ENCODE results near the gene CLDN19.

The CLDN19 gene

GRCh38 chr1:42742617-42743316 lies 2.7 kb upstream of the CLDN19 start:
- Histone ChIP-seq H3K27ac (ENCODE audit: low read depth, low read length) (no peak overlapping the region), H3K9me2 (replicated peaks; ENCODE audit: control insufficient read depth, low read length) (no peaks in the 10 kb centered on the region)
- TF ChIP-seq EZH2phosphoT487 (IDR thresholded peaks at IDR 0.05; ENCODE audit: borderline replicate concordance, low read length) (no peak), CTCF (IDR thresholded peaks at IDR 0.05; ENCODE audit: low read depth, low read length, poor library complexity, severe bottlenecking) (no peak)

GRCh38 chr1:42742141-42742540 lies 2.1 kb upstream of the CLDN19 start:
- Histone ChIP-seq H4K20me1 (ENCODE audit: control insufficient read depth, insufficient read depth, low read depth, low read length) (0 out of 2 replicates have a peak, but pooled peaks cover 7% of the 10 kb centered on the region), H3K79me2 (ENCODE audit: control insufficient read depth, low read length) (no peaks in the 10 kb centered on the region), H3K27ac (ENCODE audit: low read depth, low read length) (no peak overlapping the region), H3K9me3 (ENCODE audit: control insufficient read depth, insufficient read depth, low read length) (no peaks in the 10 kb centered on the region), H3K4me1 (ENCODE audit: control insufficient read depth, low read length) (peaks cover 4% of the 10 kb centered on the region), H3F3A (ENCODE audit: control insufficient read depth, insufficient read depth) (no peaks in the 10 kb centered on the region), H3K9me2 (replicated peaks; ENCODE audit: control insufficient read depth, low read length) (no peaks in the 10 kb centered on the region), H3K27me3 (ENCODE audit: control insufficient read depth, low read length) (no peaks in the 10 kb centered on the region), H3K4me2 (ENCODE audit: low read length) (no peak overlapping the region), H3K36me3 (ENCODE audit: control insufficient read depth, low read length) (peaks cover 16% of the 10 kb centered on the region), H3K4me3 (ENCODE audit: low read length) (no peak overlapping the region)
- TF ChIP-seq CTCF (IDR thresholded peaks at IDR 0.05; ENCODE audit: low read depth, low read length, poor library complexity, severe bottlenecking) (no peak), EZH2phosphoT487 (IDR thresholded peaks at IDR 0.05; ENCODE audit: borderline replicate concordance, low read length) (no peak)

More at GRCh38 chr1:42742617-42743316, 2.7 kb upstream of the CLDN19 start:
- no peaks in the 10 kb centered on the region for H3F3A ChIP-seq (ENCODE audit: control insufficient read depth, insufficient read depth)
- peaks cover 19% of the 10 kb centered on the region for H3K36me3 ChIP-seq (ENCODE audit: control insufficient read depth, low read length)
- H3K4me2 ChIP-seq (ENCODE audit: low read length): no peak overlapping the region
- 0 out of 2 replicates have a peak, but pooled peaks cover 7% of the 10 kb centered on the region for H4K20me1 ChIP-seq (ENCODE audit: control insufficient read depth, insufficient read depth, low read depth, low read length)
- H3K27me3 ChIP-seq (ENCODE audit: control insufficient read depth, low read length): no peaks in the 10 kb centered on the region
- H3K4me3 ChIP-seq (ENCODE audit: low read length): no peak overlapping the region
- H3K79me2 ChIP-seq (ENCODE audit: control insufficient read depth, low read length): no peaks in the 10 kb centered on the region
- H3K4me1 ChIP-seq (ENCODE audit: control insufficient read depth, low read length): no peaks in the 10 kb centered on the region
- H3K9me3 ChIP-seq (ENCODE audit: control insufficient read depth, insufficient read depth, low read length): no peaks in the 10 kb centered on the region

- Histone ChIP-seq H4K20me1 (ENCODE audit: control insufficient read depth, insufficient read depth, low read depth, low read length) (0 out of 2 replicates have a peak, but pooled peaks cover 7% of the 10 kb centered on the region), H3K79me2 (ENCODE audit: control insufficient read depth, low read length) (no peaks in the 10 kb centered on the region), H3K27me3 (ENCODE audit: control insufficient read depth, low read length) (no peaks in the 10 kb centered on the region), H3K9me3 (ENCODE audit: control insufficient read depth, insufficient read depth, low read length) (no peaks in the 10 kb centered on the region), H3K4me2 (ENCODE audit: low read length) (no peak overlapping the region), H3K27ac (ENCODE audit: low read depth, low read length) (no peak overlapping the region), H3K9me2 (replicated peaks; ENCODE audit: control insufficient read depth, low read length) (no peaks in the 10 kb centered on the region), H3K4me1 (ENCODE audit: control insufficient read depth, low read length) (peaks cover 8% of the 10 kb centered on the region), H3K36me3 (ENCODE audit: control insufficient read depth, low read length) (peaks cover 12% of the 10 kb centered on the region), H3K4me3 (ENCODE audit: low read length) (no peak overlapping the region), H3F3A (ENCODE audit: control insufficient read depth, insufficient read depth) (no peaks in the 10 kb centered on the region)
- TF ChIP-seq EZH2phosphoT487 (IDR thresholded peaks at IDR 0.05; ENCODE audit: borderline replicate concordance, low read length) (no peak), CTCF (IDR thresholded peaks at IDR 0.05; ENCODE audit: low read depth, low read length, poor library complexity, severe bottlenecking) (no peak)
Observed at GRCh38 chr1:42741706-42742105, 1.7 kb upstream of the CLDN19 start.

All from DOHH2 (cell line).